Uterus (tissue), 2 donors: ENCODE measurements around the gene RILPL2.

ENCODE experiments used
- POLR2A ChIP-seq, 2 donors: fragments of 450-650 bp; IDR thresholded peaks; one replicate each; pipeline ENCODE4 v1.6.1; 2016; ENCODE audit warnings: antibody characterized with exemption in 2 of 2, mild to moderate bottlenecking in 1 of 2, moderate library complexity in 1 of 2
- TF ChIP-seq, protein P1 (sequence below), 4 experiments: fragments of 200-600 bp in 2 of 4; fragments of 450-650 bp in 2 of 4; sonication (generic) in 2 of 4; IDR thresholded peaks; one replicate each; pipeline ENCODE4 v1.5.1; 2016 to 2019; ENCODE audit warnings: antibody characterized with exemption in 4 of 4, mild to moderate bottlenecking in 2 of 4, moderate library complexity in 1 of 4

DNA sequence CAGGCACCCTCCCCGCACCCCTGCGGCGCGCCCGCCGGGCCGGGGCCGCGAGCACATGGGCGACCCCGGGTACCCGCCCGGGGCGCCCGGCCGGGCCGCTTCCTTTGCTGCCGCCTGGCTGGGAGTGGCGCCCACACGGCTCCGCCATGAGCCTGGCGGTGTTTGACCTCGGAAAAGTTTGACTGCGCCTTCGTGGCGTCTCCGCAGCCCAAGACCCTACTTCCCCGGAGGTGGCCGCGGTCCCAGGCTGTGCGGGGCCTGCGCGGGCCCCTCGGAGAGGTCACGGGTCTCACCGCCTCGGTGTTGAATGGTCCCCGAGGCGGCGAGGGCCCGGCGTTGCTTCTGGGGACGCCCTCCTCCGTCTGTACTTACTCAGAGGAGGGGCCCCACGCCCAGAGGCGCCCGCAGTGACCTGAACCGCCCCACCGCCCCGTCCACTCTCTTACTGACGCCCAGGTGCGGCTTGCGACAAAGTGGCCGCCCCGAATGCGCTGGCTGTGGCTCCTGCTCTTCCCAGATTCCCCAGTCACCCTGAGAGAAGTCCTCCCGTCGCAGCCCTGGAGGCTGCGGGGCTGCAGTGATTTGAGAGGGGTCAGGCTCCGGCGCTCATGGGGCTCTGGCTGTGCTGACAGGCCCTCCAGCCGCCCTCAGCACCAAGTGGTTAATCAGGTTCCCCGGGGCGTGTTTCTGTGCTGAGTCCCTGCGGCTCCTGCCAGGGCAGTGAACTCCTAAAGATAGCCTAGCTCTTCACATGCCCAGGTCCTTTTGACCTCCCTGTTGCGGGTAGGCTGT, 46.7 kb downstream of the RILPL2 start:
- TF ChIP-seq, protein P1, sequence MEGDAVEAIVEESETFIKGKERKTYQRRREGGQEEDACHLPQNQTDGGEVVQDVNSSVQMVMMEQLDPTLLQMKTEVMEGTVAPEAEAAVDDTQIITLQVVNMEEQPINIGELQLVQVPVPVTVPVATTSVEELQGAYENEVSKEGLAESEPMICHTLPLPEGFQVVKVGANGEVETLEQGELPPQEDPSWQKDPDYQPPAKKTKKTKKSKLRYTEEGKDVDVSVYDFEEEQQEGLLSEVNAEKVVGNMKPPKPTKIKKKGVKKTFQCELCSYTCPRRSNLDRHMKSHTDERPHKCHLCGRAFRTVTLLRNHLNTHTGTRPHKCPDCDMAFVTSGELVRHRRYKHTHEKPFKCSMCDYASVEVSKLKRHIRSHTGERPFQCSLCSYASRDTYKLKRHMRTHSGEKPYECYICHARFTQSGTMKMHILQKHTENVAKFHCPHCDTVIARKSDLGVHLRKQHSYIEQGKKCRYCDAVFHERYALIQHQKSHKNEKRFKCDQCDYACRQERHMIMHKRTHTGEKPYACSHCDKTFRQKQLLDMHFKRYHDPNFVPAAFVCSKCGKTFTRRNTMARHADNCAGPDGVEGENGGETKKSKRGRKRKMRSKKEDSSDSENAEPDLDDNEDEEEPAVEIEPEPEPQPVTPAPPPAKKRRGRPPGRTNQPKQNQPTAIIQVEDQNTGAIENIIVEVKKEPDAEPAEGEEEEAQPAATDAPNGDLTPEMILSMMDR (IDR thresholded peaks at IDR 0.05), result no peak
- TF ChIP-seq POLR2A (IDR thresholded peaks at IDR 0.05), result peak in 1 of 2 donors; percentile 15
